ENCODE results near the gene MAP3K7CL.

- TF ChIP-seq, protein P1, sequence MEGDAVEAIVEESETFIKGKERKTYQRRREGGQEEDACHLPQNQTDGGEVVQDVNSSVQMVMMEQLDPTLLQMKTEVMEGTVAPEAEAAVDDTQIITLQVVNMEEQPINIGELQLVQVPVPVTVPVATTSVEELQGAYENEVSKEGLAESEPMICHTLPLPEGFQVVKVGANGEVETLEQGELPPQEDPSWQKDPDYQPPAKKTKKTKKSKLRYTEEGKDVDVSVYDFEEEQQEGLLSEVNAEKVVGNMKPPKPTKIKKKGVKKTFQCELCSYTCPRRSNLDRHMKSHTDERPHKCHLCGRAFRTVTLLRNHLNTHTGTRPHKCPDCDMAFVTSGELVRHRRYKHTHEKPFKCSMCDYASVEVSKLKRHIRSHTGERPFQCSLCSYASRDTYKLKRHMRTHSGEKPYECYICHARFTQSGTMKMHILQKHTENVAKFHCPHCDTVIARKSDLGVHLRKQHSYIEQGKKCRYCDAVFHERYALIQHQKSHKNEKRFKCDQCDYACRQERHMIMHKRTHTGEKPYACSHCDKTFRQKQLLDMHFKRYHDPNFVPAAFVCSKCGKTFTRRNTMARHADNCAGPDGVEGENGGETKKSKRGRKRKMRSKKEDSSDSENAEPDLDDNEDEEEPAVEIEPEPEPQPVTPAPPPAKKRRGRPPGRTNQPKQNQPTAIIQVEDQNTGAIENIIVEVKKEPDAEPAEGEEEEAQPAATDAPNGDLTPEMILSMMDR (IDR thresholded peaks at IDR 0.05; ENCODE audit: low read depth, low read length, missing input control): no peak
- TF ChIP-seq GABPA (IDR thresholded peaks at IDR 0.05 in 1 of 2, conservative IDR thresholded peaks at IDR 0.05 in 1 of 2): no peak
Observed at GRCh38 chr21:29201186-29201585, 70.7 kb downstream of the MAP3K7CL start.
